GM12872 (cell line): ENCODE results near the gene FAM83D.

Source experiments
- CTCF ChIP-seq: IDR thresholded peaks from 3 replicates; pipeline ENCODE4 v1.5.1; 2011; ENCODE audit warnings: low read depth, mild to moderate bottlenecking, low read length, moderate library complexity; ENCODE audit not compliant: insufficient read depth

Gene FAM83D

GRCh38 chr20:38999217-38999616, 73.0 kb downstream of the FAM83D start:
- TF ChIP-seq CTCF = no peak

GRCh38 chr20:38999965-39000910, 74.0 kb downstream of the FAM83D start:
- TF ChIP-seq CTCF = no peak
